HEK293 (cell line): ENCODE measurements around the gene FGF22.

Experiments
- CTCF ChIA-PET: fragments of 350-600 bp; formaldehyde crosslinking; extraction: SDS; loops from one replicate; lab custom pipeline; 2021; ENCODE audit warnings: antibody characterized with exemption; lab: Yijun Ruan, JAX
- POLR2A ChIA-PET: fragments of 300-600 bp; formaldehyde crosslinking; extraction: SDS; loops from one replicate; lab custom pipeline; 2020; ENCODE audit warnings: antibody characterized with exemption, inconsistent platforms; lab: Yijun Ruan, JAX
- H3K27ac ChIP-seq: fragments of 200-500 bp; sonication (Bioruptor generic); 2 replicates; pipeline ENCODE4 v1.5.1; 2014; ENCODE audit warnings: low read depth, low read length, control low read depth, inconsistent platforms; ENCODE audit errors: extremely low read depth
- H3K36me3 ChIP-seq, 2 experiments: fragments of 200-500 bp in 1 of 2; sonication (Bioruptor generic) in 1 of 2; 1 replicate in 1 of 2; 2 replicates in 1 of 2; pipeline ENCODE4 v1.5.1; 2014 to 2017; ENCODE audit warnings: inconsistent platforms in 2 of 2, low read length in 2 of 2; ENCODE audit not compliant: control insufficient read depth in 2 of 2, insufficient read depth in 1 of 2
- H3K4me1 ChIP-seq: fragments of 200-500 bp; sonication (Bioruptor generic); 2 replicates; pipeline ENCODE4 v1.5.1; 2014; ENCODE audit warnings: mild to moderate bottlenecking, low read length, inconsistent platforms; ENCODE audit not compliant: control insufficient read depth, insufficient read depth
- H3K4me3 ChIP-seq: 2 replicates; pipeline ENCODE4 v1.5.1; 2011; ENCODE audit warnings: low read depth, mild to moderate bottlenecking, control low read depth, low read length, moderate library complexity
- H3K9me3 ChIP-seq: fragments of 200-500 bp; sonication (Bioruptor generic); 2 replicates; pipeline ENCODE4 v1.5.1; 2014; ENCODE audit warnings: low read depth, low read length, inconsistent platforms; ENCODE audit not compliant: control insufficient read depth, insufficient read depth
- EGR2 ChIP-seq: fragments of 450-650 bp; formaldehyde crosslinking; IDR thresholded peaks from 2 replicates; pipeline ENCODE4 v1.5.1; 2016; ENCODE audit warnings: low read depth, missing biosample characterization, missing genetic modification characterization
- ELK4 ChIP-seq: IDR thresholded peaks from 2 replicates; pipeline ENCODE4 v1.6.1; 2011; ENCODE audit warnings: mild to moderate bottlenecking, low read depth, low read length, borderline replicate concordance
- KLF1 ChIP-seq: fragments of 450-650 bp; formaldehyde crosslinking; IDR thresholded peaks from 2 replicates; pipeline ENCODE4 v1.5.1; 2016; ENCODE audit warnings: missing biosample characterization, missing genetic modification characterization
- OSR2 ChIP-seq: fragments of 450-650 bp; formaldehyde crosslinking; IDR thresholded peaks from 2 replicates; pipeline ENCODE4 v1.5.1; 2016; ENCODE audit warnings: missing biosample characterization, missing genetic modification characterization
- SCRT2 ChIP-seq: fragments of 450-650 bp; formaldehyde crosslinking; IDR thresholded peaks from 2 replicates; pipeline ENCODE4 v1.5.1; 2016; ENCODE audit warnings: missing biosample characterization, missing genetic modification characterization
- YY1 ChIP-seq: fragments of 450-650 bp; formaldehyde crosslinking; IDR thresholded peaks from 2 replicates; pipeline ENCODE4 v1.5.1; 2018; ENCODE audit warnings: missing biosample characterization, missing genetic modification characterization
- ZFHX2 ChIP-seq: fragments of 450-650 bp; formaldehyde crosslinking; conservative IDR thresholded peaks from 2 replicates; pipeline ENCODE4 v1.5.1; 2016; ENCODE audit warnings: missing biosample characterization, missing genetic modification characterization
- ZNF132 ChIP-seq: fragments of 450-650 bp; formaldehyde crosslinking; IDR thresholded peaks from 2 replicates; pipeline ENCODE4 v1.5.1; 2017; ENCODE audit warnings: missing biosample characterization, missing genetic modification characterization, borderline replicate concordance
- ZNF211 ChIP-seq: fragments of 450-650 bp; formaldehyde crosslinking; IDR thresholded peaks from 2 replicates; pipeline ENCODE4 v1.5.1; 2016; ENCODE audit warnings: low read depth, missing biosample characterization, missing genetic modification characterization
- ZNF394 ChIP-seq: fragments of 450-650 bp; formaldehyde crosslinking; IDR thresholded peaks from 2 replicates; pipeline ENCODE4 v1.5.1; 2016; ENCODE audit warnings: missing biosample characterization, missing genetic modification characterization, mild to moderate bottlenecking, moderate library complexity, borderline replicate concordance
- ZNF621 ChIP-seq: fragments of 450-650 bp; formaldehyde crosslinking; IDR thresholded peaks from 2 replicates; pipeline ENCODE4 v1.5.1; 2017; ENCODE audit warnings: missing biosample characterization, missing genetic modification characterization
- ZNF626 ChIP-seq: fragments of 450-650 bp; sonication (Bioruptor Pico); formaldehyde crosslinking; IDR thresholded peaks from 2 replicates; pipeline ENCODE4 v1.5.1; 2018; ENCODE audit warnings: missing biosample characterization, missing genetic modification characterization, inconsistent platforms
- ZNF658 ChIP-seq: fragments of 450-650 bp; formaldehyde crosslinking; IDR thresholded peaks from 2 replicates; pipeline ENCODE4; 2016; ENCODE audit warnings: missing biosample characterization, missing genetic modification characterization
- TF ChIP-seq, protein P1 (sequence below): fragments of 450-650 bp; formaldehyde crosslinking; IDR thresholded peaks from 2 replicates; pipeline ENCODE4 v1.5.1; 2016; ENCODE audit warnings: missing biosample characterization, missing genetic modification characterization
- TF ChIP-seq, protein P2 (sequence below): fragments of 450-650 bp; formaldehyde crosslinking; IDR thresholded peaks from 2 replicates; pipeline ENCODE4 v1.5.1; 2016; ENCODE audit warnings: missing biosample characterization, missing genetic modification characterization, borderline replicate concordance
- TF ChIP-seq, protein P3 (sequence below): fragments of 450-650 bp; formaldehyde crosslinking; IDR thresholded peaks from 2 replicates; pipeline ENCODE4 v1.5.1; 2016; ENCODE audit warnings: missing biosample characterization, missing genetic modification characterization
- TF ChIP-seq, protein P4 (sequence below): fragments of 450-650 bp; formaldehyde crosslinking; IDR thresholded peaks from 2 replicates; pipeline ENCODE4 v1.5.1; 2016; ENCODE audit warnings: missing biosample characterization, missing genetic modification characterization

The FGF22 gene

DNA sequence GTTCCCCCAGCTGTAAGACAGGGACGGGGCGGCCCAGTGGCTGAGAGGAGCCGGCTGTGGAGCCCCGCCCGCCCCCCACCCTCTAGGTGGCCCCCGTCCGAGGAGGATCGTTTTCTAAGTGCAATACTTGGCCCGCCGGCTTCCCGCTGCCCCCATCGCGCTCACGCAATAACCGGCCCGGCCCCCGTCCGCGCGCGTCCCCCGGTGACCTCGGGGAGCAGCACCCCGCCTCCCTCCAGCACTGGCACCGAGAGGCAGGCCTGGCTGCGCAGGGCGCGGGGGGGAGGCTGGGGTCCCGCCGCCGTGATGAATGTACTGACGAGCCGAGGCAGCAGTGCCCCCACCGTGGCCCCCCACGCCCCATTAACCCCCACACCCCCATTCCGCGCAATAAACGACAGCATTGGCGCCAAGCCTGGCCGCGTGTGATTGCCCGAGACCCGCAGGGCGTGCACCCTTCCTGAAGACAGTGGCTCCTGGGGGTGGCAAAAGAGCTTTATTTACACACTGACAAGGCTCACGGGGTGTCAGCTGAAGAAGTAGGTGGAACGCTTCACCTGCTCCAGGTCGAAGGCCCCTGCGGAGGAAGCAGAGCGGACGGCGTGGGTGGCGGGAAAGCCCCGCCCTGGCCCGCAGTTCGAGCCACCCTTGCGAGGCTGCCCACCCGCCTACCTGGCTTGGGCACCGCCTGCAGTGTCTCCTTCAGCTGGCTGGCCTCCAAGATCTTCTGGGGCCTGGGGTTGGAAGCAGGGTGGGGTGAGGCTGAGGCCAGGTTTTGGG lies 22.7 kb upstream of the FGF22 start:
- no peak overlapping the region for H3K4me3 ChIP-seq
- no peaks in the 10 kb centered on the region for H3K4me1 ChIP-seq
- CTCF ChIA-PET: no interaction called here
- H3K27ac ChIP-seq: no peak overlapping the region
- H3K36me3 ChIP-seq: peaks cover 0 to 64% of the 10 kb centered on the region in 2 experiments; a peak in 2 of 3 replicates
- TF ChIP-seq, protein P1, sequence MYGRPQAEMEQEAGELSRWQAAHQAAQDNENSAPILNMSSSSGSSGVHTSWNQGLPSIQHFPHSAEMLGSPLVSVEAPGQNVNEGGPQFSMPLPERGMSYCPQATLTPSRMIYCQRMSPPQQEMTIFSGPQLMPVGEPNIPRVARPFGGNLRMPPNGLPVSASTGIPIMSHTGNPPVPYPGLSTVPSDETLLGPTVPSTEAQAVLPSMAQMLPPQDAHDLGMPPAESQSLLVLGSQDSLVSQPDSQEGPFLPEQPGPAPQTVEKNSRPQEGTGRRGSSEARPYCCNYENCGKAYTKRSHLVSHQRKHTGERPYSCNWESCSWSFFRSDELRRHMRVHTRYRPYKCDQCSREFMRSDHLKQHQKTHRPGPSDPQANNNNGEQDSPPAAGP (tag by site-specific recombination): no peak
- TF ChIP-seq ZNF132 (tag by site-specific recombination): no peak
- peak; percentile 64 for TF ChIP-seq ZFHX2
- no peak for TF ChIP-seq ZNF621 (tag by site-specific recombination)
- TF ChIP-seq EGR2 (tag by site-specific recombination): peak; percentile 50; the same call in 1 of the 2 replicates
- POLR2A ChIA-PET: interaction anchor here (1.1 kb wide), 1 partner anchor 8 kb away, joined by 3 read pairs; no protein-coding TSS in a partner anchor
- no peaks in the 10 kb centered on the region for H3K9me3 ChIP-seq

DNA sequence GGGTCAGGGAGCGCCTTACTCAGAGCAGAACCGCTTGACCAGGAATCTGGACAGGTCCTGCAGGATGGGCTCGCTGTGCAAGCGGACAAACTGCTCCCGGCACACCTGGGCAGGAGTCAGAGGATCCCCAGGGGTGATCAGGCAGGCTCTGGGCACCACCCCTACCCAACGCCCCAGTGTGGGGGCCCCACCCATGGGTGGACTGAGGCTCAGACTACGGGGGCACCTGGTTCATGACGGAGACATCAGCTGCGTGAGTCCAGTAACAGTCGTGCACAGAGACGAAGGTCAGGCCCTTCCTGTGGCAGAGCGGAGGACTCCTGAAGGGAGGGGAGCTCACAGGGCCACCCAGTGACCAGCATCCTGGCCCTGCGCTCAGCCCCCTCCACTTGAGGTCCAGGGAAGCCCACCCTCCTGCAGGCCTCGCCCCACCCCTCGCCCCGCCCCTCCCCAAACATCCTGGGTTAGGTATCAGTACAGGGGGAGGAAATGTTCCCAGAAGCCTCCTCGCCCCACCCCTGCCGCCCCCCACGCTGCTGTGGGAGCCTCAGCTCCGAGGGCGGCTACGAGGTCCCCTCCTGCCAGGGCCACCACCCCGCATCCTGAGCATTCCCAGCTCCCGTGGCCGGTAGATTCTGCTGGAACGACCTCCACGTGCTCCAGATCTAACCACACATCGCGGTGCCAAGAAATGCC lies 22.0 kb upstream of the FGF22 start:
- ChIA-PET POLR2A (interaction anchor here (1.1 kb wide), 1 partner anchor 9 kb away, joined by 3 read pairs; no protein-coding TSS in a partner anchor), CTCF (no interaction called here)
- Histone ChIP-seq H3K4me1 (no peaks in the 10 kb centered on the region), H3K36me3 (peaks cover 0 to 71% of the 10 kb centered on the region in 2 experiments; a peak in 1 of 3 replicates), H3K4me3 (no peak overlapping the region), H3K27ac (no peak overlapping the region), H3K9me3 (no peaks in the 10 kb centered on the region)
- TF ChIP-seq KLF1 (tag by site-specific recombination) (peak; percentile 90), ZNF626 (tag by site-specific recombination) (no peak)

DNA sequence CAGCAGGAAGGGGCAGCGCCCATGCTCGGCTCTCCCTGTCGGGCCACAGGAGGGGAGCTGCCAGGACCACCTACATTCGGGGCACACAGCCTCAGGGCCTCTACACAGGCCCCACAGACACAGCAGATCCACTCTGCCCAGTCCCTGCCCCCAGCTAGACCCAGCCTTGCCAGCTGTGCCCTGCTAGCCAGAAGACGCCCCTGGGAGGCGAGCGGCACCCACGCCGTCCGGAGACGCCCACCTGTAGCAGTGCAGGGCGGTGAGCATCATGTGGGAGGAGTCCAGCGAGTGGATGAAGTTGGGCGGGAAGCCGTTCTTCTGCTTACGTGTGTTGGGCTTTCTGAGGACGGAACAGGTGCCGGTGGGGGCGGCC lies 21.4 kb upstream of the FGF22 start:
- no peak overlapping the region for H3K4me3 ChIP-seq
- no peaks in the 10 kb centered on the region for H3K4me1 ChIP-seq
- TF ChIP-seq EGR2 (tag by site-specific recombination): peak; percentile 33; the same call in 1 of the 2 replicates
- peak; percentile 51; the same call in 1 of the 2 replicates for TF ChIP-seq ZFHX2
- TF ChIP-seq ZNF658 (tag by site-specific recombination): no peak
- TF ChIP-seq, protein P2, sequence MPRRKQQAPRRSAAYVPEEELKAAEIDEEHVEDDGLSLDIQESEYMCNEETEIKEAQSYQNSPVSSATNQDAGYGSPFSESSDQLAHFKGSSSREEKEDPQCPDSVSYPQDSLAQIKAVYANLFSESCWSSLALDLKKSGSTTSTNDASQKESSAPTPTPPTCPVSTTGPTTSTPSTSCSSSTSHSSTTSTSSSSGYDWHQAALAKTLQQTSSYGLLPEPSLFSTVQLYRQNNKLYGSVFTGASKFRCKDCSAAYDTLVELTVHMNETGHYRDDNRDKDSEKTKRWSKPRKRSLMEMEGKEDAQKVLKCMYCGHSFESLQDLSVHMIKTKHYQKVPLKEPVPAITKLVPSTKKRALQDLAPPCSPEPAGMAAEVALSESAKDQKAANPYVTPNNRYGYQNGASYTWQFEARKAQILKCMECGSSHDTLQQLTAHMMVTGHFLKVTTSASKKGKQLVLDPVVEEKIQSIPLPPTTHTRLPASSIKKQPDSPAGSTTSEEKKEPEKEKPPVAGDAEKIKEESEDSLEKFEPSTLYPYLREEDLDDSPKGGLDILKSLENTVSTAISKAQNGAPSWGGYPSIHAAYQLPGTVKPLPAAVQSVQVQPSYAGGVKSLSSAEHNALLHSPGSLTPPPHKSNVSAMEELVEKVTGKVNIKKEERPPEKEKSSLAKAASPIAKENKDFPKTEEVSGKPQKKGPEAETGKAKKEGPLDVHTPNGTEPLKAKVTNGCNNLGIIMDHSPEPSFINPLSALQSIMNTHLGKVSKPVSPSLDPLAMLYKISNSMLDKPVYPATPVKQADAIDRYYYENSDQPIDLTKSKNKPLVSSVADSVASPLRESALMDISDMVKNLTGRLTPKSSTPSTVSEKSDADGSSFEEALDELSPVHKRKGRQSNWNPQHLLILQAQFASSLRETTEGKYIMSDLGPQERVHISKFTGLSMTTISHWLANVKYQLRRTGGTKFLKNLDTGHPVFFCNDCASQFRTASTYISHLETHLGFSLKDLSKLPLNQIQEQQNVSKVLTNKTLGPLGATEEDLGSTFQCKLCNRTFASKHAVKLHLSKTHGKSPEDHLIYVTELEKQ (tag by site-specific recombination): no peak
- TF ChIP-seq, protein P3, sequence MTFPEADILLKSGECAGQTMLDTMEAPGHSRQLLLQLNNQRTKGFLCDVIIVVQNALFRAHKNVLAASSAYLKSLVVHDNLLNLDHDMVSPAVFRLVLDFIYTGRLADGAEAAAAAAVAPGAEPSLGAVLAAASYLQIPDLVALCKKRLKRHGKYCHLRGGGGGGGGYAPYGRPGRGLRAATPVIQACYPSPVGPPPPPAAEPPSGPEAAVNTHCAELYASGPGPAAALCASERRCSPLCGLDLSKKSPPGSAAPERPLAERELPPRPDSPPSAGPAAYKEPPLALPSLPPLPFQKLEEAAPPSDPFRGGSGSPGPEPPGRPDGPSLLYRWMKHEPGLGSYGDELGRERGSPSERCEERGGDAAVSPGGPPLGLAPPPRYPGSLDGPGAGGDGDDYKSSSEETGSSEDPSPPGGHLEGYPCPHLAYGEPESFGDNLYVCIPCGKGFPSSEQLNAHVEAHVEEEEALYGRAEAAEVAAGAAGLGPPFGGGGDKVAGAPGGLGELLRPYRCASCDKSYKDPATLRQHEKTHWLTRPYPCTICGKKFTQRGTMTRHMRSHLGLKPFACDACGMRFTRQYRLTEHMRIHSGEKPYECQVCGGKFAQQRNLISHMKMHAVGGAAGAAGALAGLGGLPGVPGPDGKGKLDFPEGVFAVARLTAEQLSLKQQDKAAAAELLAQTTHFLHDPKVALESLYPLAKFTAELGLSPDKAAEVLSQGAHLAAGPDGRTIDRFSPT (tag by site-specific recombination): peak; percentile 78
- no peak for TF ChIP-seq OSR2 (tag by site-specific recombination)
- peak; percentile 54 for TF ChIP-seq SCRT2 (tag by site-specific recombination)
- TF ChIP-seq ELK4: no peak
- TF ChIP-seq ZNF394: no peak
- TF ChIP-seq YY1 (tag by site-specific recombination): no peak
- TF ChIP-seq, protein P4, sequence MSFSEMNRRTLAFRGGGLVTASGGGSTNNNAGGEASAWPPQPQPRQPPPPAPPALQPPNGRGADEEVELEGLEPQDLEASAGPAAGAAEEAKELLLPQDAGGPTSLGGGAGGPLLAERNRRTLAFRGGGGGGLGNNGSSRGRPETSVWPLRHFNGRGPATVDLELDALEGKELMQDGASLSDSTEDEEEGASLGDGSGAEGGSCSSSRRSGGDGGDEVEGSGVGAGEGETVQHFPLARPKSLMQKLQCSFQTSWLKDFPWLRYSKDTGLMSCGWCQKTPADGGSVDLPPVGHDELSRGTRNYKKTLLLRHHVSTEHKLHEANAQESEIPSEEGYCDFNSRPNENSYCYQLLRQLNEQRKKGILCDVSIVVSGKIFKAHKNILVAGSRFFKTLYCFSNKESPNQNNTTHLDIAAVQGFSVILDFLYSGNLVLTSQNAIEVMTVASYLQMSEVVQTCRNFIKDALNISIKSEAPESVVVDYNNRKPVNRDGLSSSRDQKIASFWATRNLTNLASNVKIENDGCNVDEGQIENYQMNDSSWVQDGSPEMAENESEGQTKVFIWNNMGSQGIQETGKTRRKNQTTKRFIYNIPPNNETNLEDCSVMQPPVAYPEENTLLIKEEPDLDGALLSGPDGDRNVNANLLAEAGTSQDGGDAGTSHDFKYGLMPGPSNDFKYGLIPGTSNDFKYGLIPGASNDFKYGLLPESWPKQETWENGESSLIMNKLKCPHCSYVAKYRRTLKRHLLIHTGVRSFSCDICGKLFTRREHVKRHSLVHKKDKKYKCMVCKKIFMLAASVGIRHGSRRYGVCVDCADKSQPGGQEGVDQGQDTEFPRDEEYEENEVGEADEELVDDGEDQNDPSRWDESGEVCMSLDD (tag by site-specific recombination): no peak
- no peak for TF ChIP-seq ZNF211 (tag by site-specific recombination)
- CTCF ChIA-PET: no interaction called here
- H3K36me3 ChIP-seq: peaks cover 0 to 71% of the 10 kb centered on the region in 2 experiments; a peak in 1 of 3 replicates
- no peaks in the 10 kb centered on the region for H3K9me3 ChIP-seq
- POLR2A ChIA-PET: interaction anchor here (1.1 kb wide), 1 partner anchor 9 kb away, joined by 3 read pairs; no protein-coding TSS in a partner anchor
- no peak overlapping the region for H3K27ac ChIP-seq
